NCI-H510A (cell line): Measurements from ENCODE around the gene RPTOR.
"Not testable (repeated sequence)": the region's sequence is repeated elsewhere in the genome, so short reads cannot be mapped to it uniquely, and the experiment has no call there.

Experiments
- DNase-seq: peaks from one replicate; lab custom pipeline; 2025; lab: John Stamatoyannopoulos, UW

The RPTOR gene

GRCh38 chr17:80862481-80862961 lies 317.9 kb downstream of the RPTOR start:
- DNase-seq: no peak

- DNase-seq: no peak
Observed at GRCh38 chr17:80862978-80863377, 318.3 kb downstream of the RPTOR start.

GRCh38 chr17:80863626-80864025 lies 319.0 kb downstream of the RPTOR start:
- DNase-seq: no peak

GRCh38 chr17:80864751-80865150 lies 320.1 kb downstream of the RPTOR start:
- no peak for DNase-seq

- peak; percentile 19 for DNase-seq
Observed at GRCh38 chr17:80866050-80866793, 321.6 kb downstream of the RPTOR start.

- no peak for DNase-seq
Observed at GRCh38 chr17:80868022-80868609, 323.5 kb downstream of the RPTOR start.

- no peak for DNase-seq
Observed at GRCh38 chr17:80869481-80870145, 325.0 kb downstream of the RPTOR start.

GRCh38 chr17:80870401-80870800 lies 325.8 kb downstream of the RPTOR start:
- no peak for DNase-seq

- no peak for DNase-seq
Observed at GRCh38 chr17:80871341-80871740, 326.7 kb downstream of the RPTOR start.

GRCh38 chr17:80872001-80872500 lies 327.4 kb downstream of the RPTOR start:
- DNase-seq: no peak

GRCh38 chr17:80872501-80873306 lies 328.1 kb downstream of the RPTOR start:
- no peak for DNase-seq

- DNase-seq: no peak
Observed at GRCh38 chr17:80873307-80873951, 328.8 kb downstream of the RPTOR start.

GRCh38 chr17:80874866-80875445 lies 330.3 kb downstream of the RPTOR start:
- no peak for DNase-seq

- DNase-seq: not testable (repeated sequence)
Observed at GRCh38 chr17:80875480-80875995, 330.9 kb downstream of the RPTOR start.

GRCh38 chr17:80876456-80876949 lies 331.9 kb downstream of the RPTOR start:
- DNase-seq: not testable (repeated sequence)

- DNase-seq: no peak
Observed at GRCh38 chr17:80876950-80877728, 332.5 kb downstream of the RPTOR start.

- no peak for DNase-seq
Observed at GRCh38 chr17:80877729-80878303, 333.2 kb downstream of the RPTOR start.

- DNase-seq: no peak
Observed at GRCh38 chr17:80878876-80879722, 334.5 kb downstream of the RPTOR start.
